Heart left ventricle (tissue), 16 donors: ENCODE data around the gene PTTG1. TPM values are rescaled to one million over a fixed set of nuclear protein-coding genes. Genes with fewer than 3 reads are reported as not detected.

Experiments used
- ATAC-seq, 4 donors: fragments of 200-7000 bp; cut with Tn5 transposase; one replicate each; pipeline ENCODE4 v1.9.1; 2020 to 2022; ENCODE audit warnings: moderate library complexity in 4 of 4, mild to moderate bottlenecking in 3 of 4, moderate number of reproducible peaks in 1 of 4
- DNase-seq, 5 donors: peaks; one replicate each; pipeline ENCODE4 v3.0.0-alpha.2; 2020
- H3K27ac ChIP-seq, 12 donors: fragments of 200-600 bp; sonication (generic) in 4 of 12; one replicate each; pipeline versions ENCODE4 v1.5.0 to v1.8.0; 2016 to 2022; ENCODE audit warnings: mild to moderate bottlenecking in 2 of 12
- H3K27me3 ChIP-seq, 9 donors: fragments of 200-600 bp; sonication (generic) in 2 of 9; one replicate each; pipeline versions ENCODE4 v1.5.1 to v1.8.0; 2016 to 2022; ENCODE audit warnings: mild to moderate bottlenecking in 3 of 9
- H3K36me3 ChIP-seq, 9 donors: fragments of 200-600 bp; sonication (generic) in 2 of 9; one replicate each; pipeline versions ENCODE4 v1.5.0 to v1.8.0; 2018 to 2022; ENCODE audit warnings: mild to moderate bottlenecking in 2 of 9
- H3K4me1 ChIP-seq, 12 donors: fragments of 200-600 bp; sonication (generic) in 4 of 12; one replicate each; pipeline versions ENCODE4 v1.5.0 to v1.8.0; 2016 to 2022; ENCODE audit warnings: mild to moderate bottlenecking in 3 of 12
- H3K4me3 ChIP-seq, 12 donors: fragments of 200-600 bp; sonication (generic) in 4 of 12; one replicate each; pipeline versions ENCODE4 v1.5.0 to v1.8.0; 2017 to 2022; ENCODE audit warnings: mild to moderate bottlenecking in 9 of 12, moderate library complexity in 4 of 12
- H3K9me3 ChIP-seq, 12 donors: fragments of 200-600 bp; sonication (generic) in 4 of 12; one replicate each; pipeline versions ENCODE4 v1.5.0 to v1.8.0; 2016 to 2022; ENCODE audit warnings: mild to moderate bottlenecking in 1 of 12
- POLR2A ChIP-seq, 2 donors: fragments of 450-650 bp; IDR thresholded peaks; one replicate each; pipeline ENCODE4 v1.6.1; 2017; ENCODE audit warnings: antibody characterized with exemption in 2 of 2, mild to moderate bottlenecking in 2 of 2, moderate library complexity in 2 of 2
- WGBS, 4 donors: extraction: QIAGEN DNeasy Blood & Tissue Kit in 2 of 4; methylation state at CpG; one replicate each; pipeline versions ENCODE4 v1.1.5 to v1.1.7; 2013 to 2018; 5-methylcytosine and 5-hydroxymethylcytosine counted together
- intact Hi-C, 10 donors: fragments of 100-400 bp; cut with DNase I; formaldehyde crosslinking; loops; one replicate each; pipeline versions ENCODE4 v1.11.1 to v1.14.2; 2022
- polyA plus RNA-seq, 2 donors: library from polyadenylated mRNA; stranded (reverse); fragments of 200-250 nt; gene quantifications; one replicate each; pipeline ENCODE4 v1.2.3, GENCODE V29; 2013
- total RNA-seq, 9 donors: library from RNA; depleted of rRNA in 2 of 9; stranded (reverse); fragments of >200 nt in 2 of 9; fragmentation: NEBNext Ultra II Directional in 3 of 9; extraction: Animal tissue kit (Norgen Biotek cat#: 25700) in 3 of 9; gene quantifications; one replicate each; pipeline versions ENCODE4 v1.1.0 to v1.2.4, GENCODE V29; 2016 to 2023
- TF ChIP-seq, protein P1 (sequence below), 12 donors: fragments of 200-600 bp; sonication (generic) in 4 of 12; IDR thresholded peaks; one replicate each; pipeline versions ENCODE4 v1.5.0 to v1.8.0; 2018 to 2022; ENCODE audit warnings: antibody characterized with exemption in 12 of 12, mild to moderate bottlenecking in 5 of 12
- donor health status: ischemic (EF 13 %, LVEDD 7.1; RV severe dilation, severe dysfunction).
- donor health status: healthy with polysubstance abuse.
- donor health status: DM: no; HTN: yes; CAD: no.
- donor health status: DM: no; HTN: no; CAD: no.
- donor health status: ischemic (EF 25% LVEDD 6.9; RV normal size, moderate dysfunction).
- donor health status: ischemic (EF 25% LVEDD 5.7; RV mildly dilated, moderate dysfunction).
- donor health status: healthy.
- donor health status: DM: yes; HTN: yes; CAD: no.
- donor health status: ischemic (EF 35%, LVEDD 5.7; RV mildly dilated, moderate dysfunction).
- donor health status: nonischemic (EF 11% LVEDD 7.7; RV severe dilation, severe dysfunction).
- donor health status: DM: yes; HTN: yes; CAD: no.
- donor health status: PGD.
- donor health status: ischemic (EF 29% LVEDD 5.4; RV normal size, mild dysfunction).
- donor health status: nonischemic (EF 23%, LVEDD 6.1; RV moderate dilation, normal function).

The PTTG1 gene
- total and polyA plus RNA-seq, 11 donors: 0.70 to 22.9 (median 1.7) TPM

DNA sequence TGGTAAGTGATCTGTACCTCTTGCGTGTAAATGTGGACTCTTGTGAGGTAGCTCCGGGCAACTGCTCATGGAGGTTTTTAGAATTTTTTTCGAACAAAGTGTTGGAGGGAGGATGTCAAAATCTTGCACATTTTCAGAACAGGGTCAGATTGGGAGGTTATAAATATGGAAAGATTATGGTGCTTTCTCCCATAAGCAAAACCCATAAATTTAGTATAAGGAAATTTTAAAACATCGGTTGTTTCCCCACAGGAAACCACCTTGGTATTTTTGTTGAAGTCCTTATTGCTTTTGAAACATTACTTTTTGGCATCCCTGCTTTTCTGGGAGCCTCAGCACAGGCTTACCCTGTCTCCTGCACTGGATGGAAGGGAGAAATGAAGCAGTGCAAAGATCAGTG lies 33.9 kb downstream of the PTTG1 start:
- Histone ChIP-seq H3K9me3 (no peaks in the 10 kb centered on the region), H3K27me3 (peaks cover 0 to 9% (median 0%) of the 10 kb centered on the region in 9 donors), H3K27ac (no peak overlapping the region), H3K4me1 (peaks cover 0 to 12% (median 0%) of the 10 kb centered on the region in 12 donors), H3K4me3 (no peak overlapping the region), H3K36me3 (no peaks in the 10 kb centered on the region)
- DNase-seq (no peak), ATAC-seq (no peak)
- intact Hi-C loops: no loop called here
- no peak for TF ChIP-seq POLR2A (IDR thresholded peaks at IDR 0.05)
- TF ChIP-seq, protein P1, sequence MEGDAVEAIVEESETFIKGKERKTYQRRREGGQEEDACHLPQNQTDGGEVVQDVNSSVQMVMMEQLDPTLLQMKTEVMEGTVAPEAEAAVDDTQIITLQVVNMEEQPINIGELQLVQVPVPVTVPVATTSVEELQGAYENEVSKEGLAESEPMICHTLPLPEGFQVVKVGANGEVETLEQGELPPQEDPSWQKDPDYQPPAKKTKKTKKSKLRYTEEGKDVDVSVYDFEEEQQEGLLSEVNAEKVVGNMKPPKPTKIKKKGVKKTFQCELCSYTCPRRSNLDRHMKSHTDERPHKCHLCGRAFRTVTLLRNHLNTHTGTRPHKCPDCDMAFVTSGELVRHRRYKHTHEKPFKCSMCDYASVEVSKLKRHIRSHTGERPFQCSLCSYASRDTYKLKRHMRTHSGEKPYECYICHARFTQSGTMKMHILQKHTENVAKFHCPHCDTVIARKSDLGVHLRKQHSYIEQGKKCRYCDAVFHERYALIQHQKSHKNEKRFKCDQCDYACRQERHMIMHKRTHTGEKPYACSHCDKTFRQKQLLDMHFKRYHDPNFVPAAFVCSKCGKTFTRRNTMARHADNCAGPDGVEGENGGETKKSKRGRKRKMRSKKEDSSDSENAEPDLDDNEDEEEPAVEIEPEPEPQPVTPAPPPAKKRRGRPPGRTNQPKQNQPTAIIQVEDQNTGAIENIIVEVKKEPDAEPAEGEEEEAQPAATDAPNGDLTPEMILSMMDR (IDR thresholded peaks at IDR 0.05): no peak
- 82 to 87% (median 87%) methylated on average over 4 of the region's 4 CpGs for WGBS, 4 donors

DNA sequence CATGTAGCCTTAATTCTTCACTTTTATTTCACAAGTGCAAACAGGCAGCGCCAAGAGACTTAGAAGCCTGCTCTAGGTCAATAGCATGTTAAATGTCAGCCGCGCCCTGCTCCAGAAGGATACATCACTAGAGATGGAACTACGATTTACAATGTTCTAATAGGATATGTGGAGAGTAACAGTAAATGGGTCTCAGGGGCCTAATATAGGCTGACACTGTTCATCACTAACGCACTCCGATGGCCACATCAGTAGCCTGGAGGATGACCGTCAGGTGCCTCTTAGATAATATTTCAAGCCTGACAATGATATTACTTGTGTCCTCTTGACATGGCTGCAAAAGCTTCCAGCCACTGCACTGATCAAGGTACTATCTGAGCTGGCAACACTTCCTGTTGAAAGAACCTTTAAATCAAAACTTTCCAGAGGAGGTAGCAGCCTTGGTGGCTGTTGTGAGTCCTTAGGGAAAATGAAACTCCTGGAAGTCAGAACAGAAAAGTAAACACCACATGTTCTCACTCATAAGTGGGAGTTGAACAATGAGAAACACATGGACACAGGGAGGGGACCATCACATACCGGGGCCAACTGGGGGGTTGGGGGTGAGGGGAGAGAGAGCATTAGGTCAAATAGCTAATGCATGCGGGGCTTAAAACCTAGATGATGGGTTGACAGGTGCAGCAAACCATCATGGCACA lies 35.0 kb downstream of the PTTG1 start:
- H3K4me3 ChIP-seq: no peak overlapping the region
- WGBS, 4 donors: 76 to 82% (median 81%) methylated on average over 9 of the region's 9 CpGs
- no peak overlapping the region for H3K27ac ChIP-seq
- DNase-seq (no peak), ATAC-seq (no peak)
- H3K27me3 ChIP-seq: peaks cover 0 to 9% (median 0%) of the 10 kb centered on the region in 9 donors
- peaks cover 0 to 12% (median 0%) of the 10 kb centered on the region in 12 donors for H3K4me1 ChIP-seq
- TF ChIP-seq, protein P1 (IDR thresholded peaks at IDR 0.05): no peak
- TF ChIP-seq POLR2A (IDR thresholded peaks at IDR 0.05): no peak
- H3K36me3 ChIP-seq: no peaks in the 10 kb centered on the region
- intact Hi-C loops: no loop called here
- no peaks in the 10 kb centered on the region for H3K9me3 ChIP-seq

DNA sequence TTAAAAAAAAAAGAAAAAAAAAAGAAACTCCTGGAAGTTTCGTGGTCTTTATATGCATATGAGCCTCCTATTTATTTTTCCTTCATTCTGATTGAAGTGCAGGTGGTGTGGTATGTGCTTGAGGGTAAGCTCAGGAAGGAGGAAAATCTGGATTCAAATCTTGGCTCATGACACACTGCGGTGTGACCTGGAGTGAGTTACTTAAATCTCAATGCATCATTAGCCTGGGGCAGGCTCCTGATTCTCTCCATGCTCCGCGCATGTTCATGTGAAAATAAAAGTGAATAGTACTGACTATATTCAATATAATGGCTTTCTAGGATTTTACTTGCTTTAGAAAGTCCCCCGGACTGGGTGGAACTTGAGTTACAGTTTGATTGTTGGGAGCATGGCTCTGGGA lies 35.6 kb downstream of the PTTG1 start:
- intact Hi-C loops: no loop called here
- Histone ChIP-seq H3K9me3 (no peaks in the 10 kb centered on the region), H3K27ac (no peak overlapping the region), H3K36me3 (no peaks in the 10 kb centered on the region), H3K27me3 (peaks cover 0 to 9% (median 0%) of the 10 kb centered on the region in 9 donors), H3K4me3 (no peak overlapping the region), H3K4me1 (peaks cover 0 to 12% (median 0%) of the 10 kb centered on the region in 12 donors)
- WGBS, 4 donors: 87 to 93% (median 91%) methylated on average over 5 of the region's 5 CpGs
- ATAC-seq (no peak), DNase-seq (no peak)
- no peak for TF ChIP-seq POLR2A (IDR thresholded peaks at IDR 0.05)
- TF ChIP-seq, protein P1 (IDR thresholded peaks at IDR 0.05): no peak

DNA sequence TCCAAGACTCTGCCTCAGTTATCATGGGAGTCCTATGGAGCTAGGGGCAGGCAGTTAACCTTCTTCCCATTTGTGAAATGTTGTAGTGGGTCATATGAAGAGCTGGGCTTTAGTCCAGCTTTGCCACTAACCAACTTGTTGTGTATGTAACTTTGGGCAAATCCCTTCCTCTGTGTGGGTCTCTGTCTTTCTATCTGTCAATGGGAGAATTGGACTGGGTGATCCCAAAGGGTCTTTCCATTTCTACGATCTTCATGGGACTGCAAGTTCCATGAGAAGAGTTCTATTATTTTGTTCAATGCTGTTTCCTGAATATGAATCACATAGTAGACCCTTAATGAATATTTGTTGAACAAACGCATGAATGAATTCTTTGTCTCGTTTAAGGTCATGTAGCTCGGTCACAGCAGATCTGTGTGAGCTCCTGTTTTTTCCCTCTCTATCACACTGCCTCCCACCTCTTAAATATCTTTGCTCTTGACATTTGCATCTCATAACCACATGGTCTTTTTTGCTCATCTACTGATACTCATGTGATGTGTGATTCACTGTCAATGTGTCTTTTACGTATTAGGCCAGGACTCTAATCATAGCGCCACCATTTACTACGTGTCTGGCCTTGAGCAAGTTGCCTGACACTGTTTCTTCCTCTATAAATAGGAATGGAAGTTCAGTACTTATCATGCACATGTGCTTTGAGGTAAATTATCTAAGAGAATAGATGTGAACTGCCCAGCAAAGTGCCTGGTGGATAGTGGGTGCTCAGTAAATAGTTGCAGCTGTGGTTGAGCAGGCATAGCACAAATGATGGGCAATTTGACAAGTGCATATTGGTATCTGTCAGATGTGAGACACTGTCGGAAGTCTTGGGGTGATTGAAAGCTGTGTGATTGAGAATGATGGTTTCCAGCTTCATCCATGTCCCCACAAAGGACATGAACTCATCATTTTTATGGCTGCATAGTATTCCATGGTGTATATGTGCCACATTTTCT lies 37.4 kb downstream of the PTTG1 start:
- 72 to 81% (median 75%) methylated on average over 8 of the region's 8 CpGs for WGBS, 4 donors
- H3K4me1 ChIP-seq: peaks cover 0 to 7% (median 0%) of the 10 kb centered on the region in 12 donors
- no peak overlapping the region for H3K27ac ChIP-seq
- peak in 1 of 4 donors; percentile 41 for ATAC-seq
- intact Hi-C loops: no loop called here
- no peaks in the 10 kb centered on the region for H3K9me3 ChIP-seq
- H3K4me3 ChIP-seq: no peak overlapping the region
- H3K36me3 ChIP-seq: no peaks in the 10 kb centered on the region
- TF ChIP-seq, protein P1 (IDR thresholded peaks at IDR 0.05): no peak
- TF ChIP-seq POLR2A (IDR thresholded peaks at IDR 0.05): no peak
- peaks cover 0 to 9% (median 0%) of the 10 kb centered on the region in 9 donors for H3K27me3 ChIP-seq
- DNase-seq: no peak
